HEK293 (cell line): ENCODE data around the gene ANO6.
A peak's percentile ranks its signal among the peaks of the same experiment; 100 is the strongest.

ENCODE experiments used
- CTCF ChIA-PET: fragments of 350-600 bp; formaldehyde crosslinking; extraction: SDS; loops from one replicate; lab custom pipeline; 2021; ENCODE audit warnings: antibody characterized with exemption; lab: Yijun Ruan, JAX
- POLR2A ChIA-PET: fragments of 300-600 bp; formaldehyde crosslinking; extraction: SDS; loops from one replicate; lab custom pipeline; 2020; ENCODE audit warnings: antibody characterized with exemption, inconsistent platforms; lab: Yijun Ruan, JAX
- H3K27ac ChIP-seq: fragments of 200-500 bp; sonication (Bioruptor generic); 2 replicates; pipeline ENCODE4 v1.5.1; 2014; ENCODE audit warnings: low read depth, low read length, control low read depth, inconsistent platforms; ENCODE audit errors: extremely low read depth
- H3K36me3 ChIP-seq, 2 experiments: fragments of 200-500 bp in 1 of 2; sonication (Bioruptor generic) in 1 of 2; 1 replicate in 1 of 2; 2 replicates in 1 of 2; pipeline ENCODE4 v1.5.1; 2014 to 2017; ENCODE audit warnings: inconsistent platforms in 2 of 2, low read length in 2 of 2; ENCODE audit not compliant: control insufficient read depth in 2 of 2, insufficient read depth in 1 of 2
- H3K4me1 ChIP-seq: fragments of 200-500 bp; sonication (Bioruptor generic); 2 replicates; pipeline ENCODE4 v1.5.1; 2014; ENCODE audit warnings: mild to moderate bottlenecking, low read length, inconsistent platforms; ENCODE audit not compliant: control insufficient read depth, insufficient read depth
- H3K4me3 ChIP-seq: 2 replicates; pipeline ENCODE4 v1.5.1; 2011; ENCODE audit warnings: low read depth, mild to moderate bottlenecking, control low read depth, low read length, moderate library complexity
- H3K9me3 ChIP-seq: fragments of 200-500 bp; sonication (Bioruptor generic); 2 replicates; pipeline ENCODE4 v1.5.1; 2014; ENCODE audit warnings: low read depth, low read length, inconsistent platforms; ENCODE audit not compliant: control insufficient read depth, insufficient read depth
- BCL6B ChIP-seq: fragments of 450-650 bp; formaldehyde crosslinking; IDR thresholded peaks from 2 replicates; pipeline ENCODE4 v1.5.1; 2017; ENCODE audit warnings: missing biosample characterization, missing genetic modification characterization
- SP2 ChIP-seq: fragments of 450-650 bp; formaldehyde crosslinking; IDR thresholded peaks from 2 replicates; pipeline ENCODE4 v1.5.1; 2016; ENCODE audit warnings: missing biosample characterization, missing genetic modification characterization
- ZBTB48 ChIP-seq: fragments of 450-650 bp; formaldehyde crosslinking; IDR thresholded peaks from 2 replicates; pipeline ENCODE4 v1.5.1; 2016; ENCODE audit warnings: missing biosample characterization, missing genetic modification characterization
- ZEB2 ChIP-seq: fragments of 450-650 bp; formaldehyde crosslinking; IDR thresholded peaks from 2 replicates; pipeline ENCODE4 v1.5.1; 2016; ENCODE audit warnings: missing biosample characterization, missing genetic modification characterization
- ZFHX2 ChIP-seq: fragments of 450-650 bp; formaldehyde crosslinking; conservative IDR thresholded peaks from 2 replicates; pipeline ENCODE4 v1.5.1; 2016; ENCODE audit warnings: missing biosample characterization, missing genetic modification characterization
- ZFP41 ChIP-seq: fragments of 450-650 bp; formaldehyde crosslinking; IDR thresholded peaks from 2 replicates; pipeline ENCODE4 v1.5.1; 2016; ENCODE audit warnings: missing biosample characterization, missing genetic modification characterization, borderline replicate concordance
- ZFP69B ChIP-seq: fragments of 450-650 bp; formaldehyde crosslinking; IDR thresholded peaks from 2 replicates; pipeline ENCODE4 v1.5.1; 2016; ENCODE audit warnings: missing biosample characterization, missing genetic modification characterization
- ZNF10 ChIP-seq: fragments of 450-650 bp; formaldehyde crosslinking; IDR thresholded peaks from 2 replicates; pipeline ENCODE4 v1.5.1; 2017; ENCODE audit warnings: missing biosample characterization, missing genetic modification characterization
- ZNF184 ChIP-seq: fragments of 450-650 bp; IDR thresholded peaks from 2 replicates; pipeline ENCODE4 v1.5.1; 2018; ENCODE audit warnings: missing biosample characterization, mild to moderate bottlenecking, missing genetic modification characterization
- ZNF19 ChIP-seq: fragments of 450-650 bp; formaldehyde crosslinking; IDR thresholded peaks from 2 replicates; pipeline ENCODE4; 2016; ENCODE audit warnings: missing biosample characterization, missing genetic modification characterization, low read depth
- ZNF211 ChIP-seq: fragments of 450-650 bp; formaldehyde crosslinking; IDR thresholded peaks from 2 replicates; pipeline ENCODE4 v1.5.1; 2016; ENCODE audit warnings: low read depth, missing biosample characterization, missing genetic modification characterization
- ZNF248 ChIP-seq: fragments of 450-650 bp; formaldehyde crosslinking; IDR thresholded peaks from 2 replicates; pipeline ENCODE4 v1.5.1; 2017; ENCODE audit warnings: missing biosample characterization, missing genetic modification characterization
- ZNF335 ChIP-seq: fragments of 450-650 bp; formaldehyde crosslinking; conservative IDR thresholded peaks from 2 replicates; pipeline ENCODE4 v1.5.1; 2016; ENCODE audit warnings: missing biosample characterization, missing genetic modification characterization
- ZNF561 ChIP-seq: fragments of 450-650 bp; IDR thresholded peaks from 2 replicates; pipeline ENCODE4 v1.5.1; 2018; ENCODE audit warnings: missing biosample characterization, missing genetic modification characterization, borderline replicate concordance
- ZSCAN18 ChIP-seq: fragments of 450-650 bp; formaldehyde crosslinking; IDR thresholded peaks from 2 replicates; pipeline ENCODE4 v1.5.1; 2016; ENCODE audit warnings: missing biosample characterization, missing genetic modification characterization
- TF ChIP-seq, protein P1 (sequence below): fragments of 450-650 bp; formaldehyde crosslinking; IDR thresholded peaks from 2 replicates; pipeline ENCODE4 v1.5.1; 2016; ENCODE audit warnings: missing biosample characterization, missing genetic modification characterization

ANO6 gene

GRCh38 chr12:45208604-45209487, 7.0 kb upstream of the ANO6 start:
- no peak for TF ChIP-seq ZFP41 (tag by site-specific recombination)
- no peak for TF ChIP-seq ZSCAN18 (tag by site-specific recombination)
- TF ChIP-seq, protein P1, sequence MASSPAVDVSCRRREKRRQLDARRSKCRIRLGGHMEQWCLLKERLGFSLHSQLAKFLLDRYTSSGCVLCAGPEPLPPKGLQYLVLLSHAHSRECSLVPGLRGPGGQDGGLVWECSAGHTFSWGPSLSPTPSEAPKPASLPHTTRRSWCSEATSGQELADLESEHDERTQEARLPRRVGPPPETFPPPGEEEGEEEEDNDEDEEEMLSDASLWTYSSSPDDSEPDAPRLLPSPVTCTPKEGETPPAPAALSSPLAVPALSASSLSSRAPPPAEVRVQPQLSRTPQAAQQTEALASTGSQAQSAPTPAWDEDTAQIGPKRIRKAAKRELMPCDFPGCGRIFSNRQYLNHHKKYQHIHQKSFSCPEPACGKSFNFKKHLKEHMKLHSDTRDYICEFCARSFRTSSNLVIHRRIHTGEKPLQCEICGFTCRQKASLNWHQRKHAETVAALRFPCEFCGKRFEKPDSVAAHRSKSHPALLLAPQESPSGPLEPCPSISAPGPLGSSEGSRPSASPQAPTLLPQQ (tag by site-specific recombination) = peak; percentile 86
- TF ChIP-seq ZNF335 (tag by site-specific recombination) = peak; percentile 24; the same call in 1 of the 2 replicates
- TF ChIP-seq ZEB2 (tag by site-specific recombination) = peak; percentile 60; the same call in 1 of the 2 replicates
- peak; percentile 21 for TF ChIP-seq ZFHX2 (tag by site-specific recombination)
- TF ChIP-seq ZFP69B (tag by site-specific recombination) = peak; percentile 84
- H3K4me3 ChIP-seq = no peak overlapping the region
- ChIA-PET CTCF (no interaction called here), POLR2A (no interaction called here)
- no peaks in the 10 kb centered on the region for H3K4me1 ChIP-seq
- no peaks in the 10 kb centered on the region for H3K36me3 ChIP-seq
- H3K27ac ChIP-seq = no peak overlapping the region
- H3K9me3 ChIP-seq = no peaks in the 10 kb centered on the region

DNA sequence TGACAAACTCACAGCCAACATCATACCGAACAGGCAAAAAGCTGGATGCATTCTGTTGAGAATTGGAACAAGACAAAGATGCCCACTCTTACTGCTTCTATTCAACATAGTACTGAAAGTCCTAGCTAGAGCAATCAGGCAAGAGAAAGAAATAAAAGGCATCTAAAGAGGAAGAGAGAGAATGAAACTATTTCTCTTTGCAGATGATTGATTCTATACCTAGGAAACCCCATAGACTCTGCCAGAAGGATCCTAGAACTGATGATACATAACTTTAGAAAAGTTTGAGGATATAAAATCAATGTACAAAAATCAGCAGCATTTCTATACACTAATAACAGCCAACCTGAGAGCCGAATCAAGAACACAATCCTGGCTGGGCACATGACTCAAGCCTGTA, 6.1 kb upstream of the ANO6 start:
- H3K27ac ChIP-seq = no peak overlapping the region
- POLR2A ChIA-PET = no interaction called here
- H3K9me3 ChIP-seq = no peaks in the 10 kb centered on the region
- no peaks in the 10 kb centered on the region for H3K36me3 ChIP-seq
- no peaks in the 10 kb centered on the region for H3K4me1 ChIP-seq
- no peak for TF ChIP-seq SP2 (tag by site-specific recombination)
- TF ChIP-seq ZBTB48 (tag by site-specific recombination) = no peak
- TF ChIP-seq BCL6B (tag by site-specific recombination) = no peak
- TF ChIP-seq ZNF184 (tag by site-specific recombination) = no peak
- TF ChIP-seq ZNF561 = no peak
- no peak for TF ChIP-seq ZNF10
- TF ChIP-seq ZNF248 (tag by site-specific recombination) = no peak
- H3K4me3 ChIP-seq = no peak overlapping the region
- CTCF ChIA-PET = no interaction called here

DNA sequence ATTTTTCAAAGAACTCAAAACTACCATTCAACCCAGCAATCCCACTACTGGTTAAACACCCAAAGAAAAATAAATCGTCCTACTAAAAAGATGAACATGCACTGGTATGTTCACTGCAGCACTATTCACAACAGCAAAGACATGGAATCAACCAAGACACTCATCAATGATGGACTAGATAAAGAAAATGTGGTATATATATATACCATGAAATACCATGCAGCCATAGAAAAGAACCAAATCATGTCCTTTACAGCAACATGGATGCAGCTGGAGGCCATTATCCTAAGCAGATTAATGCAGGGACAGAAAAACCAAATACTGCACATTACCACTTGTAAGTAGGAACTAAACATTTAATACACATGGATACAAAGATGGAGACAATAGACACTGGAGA, 3.8 kb upstream of the ANO6 start:
- POLR2A ChIA-PET = no interaction called here
- no peaks in the 10 kb centered on the region for H3K36me3 ChIP-seq
- no peak overlapping the region for H3K27ac ChIP-seq
- TF ChIP-seq ZNF211 (tag by site-specific recombination) (peak; percentile 97), ZNF19 (tag by site-specific recombination) (no peak)
- no peaks in the 10 kb centered on the region for H3K9me3 ChIP-seq
- H3K4me3 ChIP-seq = no peak overlapping the region
- no peaks in the 10 kb centered on the region for H3K4me1 ChIP-seq
- CTCF ChIA-PET = no interaction called here
